HAP-1 (cell line): ENCODE results near the gene DHRS3.
A peak's percentile ranks its signal among the peaks of the same experiment; 100 is the strongest.

Experiments used
- DNase-seq, 2 experiments: peaks; one replicate each; pipeline ENCODE4 v3.0.0-alpha.2; 2016 to 2020; ENCODE audit warnings: low spot score in 2 of 2
- H3K27me3 ChIP-seq: fragments of 250-450 bp; sonication (Bioruptor Pico); 2 replicates; pipeline ENCODE4 v1.5.1; 2020; ENCODE audit warnings: low read depth, mild to moderate bottlenecking, moderate library complexity
- H3K36me3 ChIP-seq: fragments of 250-450 bp; sonication (Bioruptor Pico); replicated peaks from 2 replicates; pipeline ENCODE4 v1.5.1; 2020; ENCODE audit warnings: mild to moderate bottlenecking
- H3K4me1 ChIP-seq: fragments of 250-450 bp; sonication (Bioruptor Pico); 2 replicates; pipeline ENCODE4 v1.5.1; 2020; ENCODE audit warnings: mild to moderate bottlenecking
- H3K4me3 ChIP-seq: fragments of 250-450 bp; sonication (Bioruptor Pico); 2 replicates; pipeline ENCODE4 v1.5.1; 2020; ENCODE audit warnings: mild to moderate bottlenecking, moderate library complexity
- H3K9me3 ChIP-seq: fragments of 250-450 bp; sonication (Bioruptor Pico); 2 replicates; pipeline ENCODE4 v1.5.1; 2020; ENCODE audit warnings: mild to moderate bottlenecking, moderate library complexity
- in situ Hi-C: fragments of 300-500 bp; cut with MboI; formaldehyde crosslinking; loops from 3 replicates; pipeline ENCODE4 v1.14.3; 2020; ENCODE audit warnings: low sequenced_read_pairs, inconsistent platforms, mixed read lengths

Gene DHRS3

DNA sequence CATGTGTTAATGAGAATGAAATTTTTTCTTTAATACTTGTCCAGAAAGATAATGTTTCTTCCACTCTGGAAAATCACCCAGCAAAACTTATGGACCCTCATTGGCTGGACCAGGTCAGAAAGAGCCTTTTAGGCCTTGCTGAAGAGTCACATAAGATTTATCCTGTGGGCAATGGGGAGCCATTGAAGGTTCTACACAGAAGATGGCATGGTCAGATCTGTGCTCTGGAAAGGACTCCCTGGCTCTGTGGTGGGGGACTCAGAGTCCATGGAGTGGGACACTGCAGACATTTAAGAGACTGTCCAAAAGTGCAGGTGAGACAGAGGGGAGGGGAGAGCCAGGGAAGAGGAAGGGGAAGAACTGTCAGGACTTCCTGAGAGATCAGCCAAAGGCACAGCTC, 66.4 kb downstream of the DHRS3 start:
- H3K4me1 ChIP-seq, result 0 out of 2 replicates have a peak, but pooled peaks cover 2% of the 10 kb centered on the region
- DNase-seq, result no peak
- H3K36me3 ChIP-seq, result no peaks in the 10 kb centered on the region
- no peak overlapping the region for H3K4me3 ChIP-seq
- no peaks in the 10 kb centered on the region for H3K27me3 ChIP-seq
- H3K9me3 ChIP-seq, result no peaks in the 10 kb centered on the region
- in situ Hi-C loops, result no loop called here

DNA sequence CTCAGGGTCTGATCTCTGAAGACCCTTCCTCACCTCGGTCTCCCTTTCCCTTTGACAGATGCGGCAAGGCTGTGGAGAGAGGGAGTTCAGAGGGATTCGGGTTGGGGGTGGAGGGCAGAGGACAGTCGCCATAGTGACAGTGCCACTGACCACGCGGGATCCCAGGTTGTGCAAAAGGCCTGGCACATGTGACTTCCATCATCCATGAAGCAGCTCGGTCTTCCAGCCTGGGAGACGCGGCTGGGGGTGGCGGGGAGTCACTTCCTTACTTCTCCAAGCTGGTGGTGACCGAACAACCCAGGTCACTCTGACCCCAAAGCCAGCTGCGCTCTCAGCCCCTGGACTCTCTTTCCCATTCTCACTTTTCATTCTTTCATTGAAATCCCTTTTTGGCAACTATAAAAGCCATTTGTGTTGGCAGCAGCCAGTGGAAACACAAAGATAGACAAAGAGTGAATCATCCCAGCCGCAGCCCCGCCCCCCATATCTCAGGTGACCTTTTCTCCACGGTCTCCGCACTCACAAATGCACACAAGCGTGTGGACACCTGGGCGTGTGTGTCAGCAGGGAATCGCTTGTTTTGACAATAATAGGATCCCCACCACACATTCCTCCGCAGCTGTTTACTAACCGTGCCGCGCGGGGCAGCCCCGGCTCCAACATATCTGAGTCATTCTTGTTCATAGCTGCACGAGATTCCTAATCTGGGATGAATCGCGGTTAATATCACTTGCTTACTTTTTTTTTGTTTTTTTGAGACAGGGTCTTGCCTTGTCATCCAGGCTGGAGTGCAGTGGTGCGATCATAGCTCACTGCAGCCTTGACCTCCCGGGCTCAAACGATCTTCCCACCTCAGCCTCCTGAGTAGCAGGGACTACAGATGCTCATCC, 68.3 kb downstream of the DHRS3 start:
- Histone ChIP-seq H3K4me1 (0 out of 2 replicates have a peak, but pooled peaks cover 2% of the 10 kb centered on the region), H3K27me3 (no peaks in the 10 kb centered on the region), H3K9me3 (no peaks in the 10 kb centered on the region), H3K36me3 (no peaks in the 10 kb centered on the region), H3K4me3 (no peak overlapping the region)
- in situ Hi-C loops, result no loop called here
- peak in 1 of 2 experiments; percentile 25 for DNase-seq

DNA sequence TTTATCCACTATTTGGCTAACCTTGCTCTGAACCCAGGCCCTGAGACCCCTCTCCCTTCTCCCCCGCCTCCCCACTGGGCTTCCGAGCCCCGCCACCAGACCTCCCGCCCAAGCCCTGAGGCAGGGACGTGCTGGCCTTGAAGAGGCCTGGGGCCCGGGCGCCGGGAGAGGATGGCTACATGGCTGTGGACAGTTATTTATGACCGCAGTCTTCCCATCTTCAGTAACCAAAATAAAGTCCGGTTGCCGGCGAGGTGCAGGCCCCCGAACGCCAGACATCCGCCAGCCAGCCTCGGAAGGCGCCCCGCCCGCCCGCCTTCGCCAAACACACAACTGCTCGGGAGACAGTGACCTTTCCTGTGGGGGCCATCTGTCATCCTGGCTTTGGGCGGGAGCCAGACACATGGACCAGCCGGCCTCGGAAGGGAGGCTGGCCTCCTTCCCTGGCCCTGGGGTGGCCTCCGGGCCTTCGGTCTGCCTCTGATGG, 69.0 kb downstream of the DHRS3 start:
- no peak for DNase-seq
- 0 out of 2 replicates have a peak, but pooled peaks cover 2% of the 10 kb centered on the region for H3K4me1 ChIP-seq
- in situ Hi-C loops, result no loop called here

DNA sequence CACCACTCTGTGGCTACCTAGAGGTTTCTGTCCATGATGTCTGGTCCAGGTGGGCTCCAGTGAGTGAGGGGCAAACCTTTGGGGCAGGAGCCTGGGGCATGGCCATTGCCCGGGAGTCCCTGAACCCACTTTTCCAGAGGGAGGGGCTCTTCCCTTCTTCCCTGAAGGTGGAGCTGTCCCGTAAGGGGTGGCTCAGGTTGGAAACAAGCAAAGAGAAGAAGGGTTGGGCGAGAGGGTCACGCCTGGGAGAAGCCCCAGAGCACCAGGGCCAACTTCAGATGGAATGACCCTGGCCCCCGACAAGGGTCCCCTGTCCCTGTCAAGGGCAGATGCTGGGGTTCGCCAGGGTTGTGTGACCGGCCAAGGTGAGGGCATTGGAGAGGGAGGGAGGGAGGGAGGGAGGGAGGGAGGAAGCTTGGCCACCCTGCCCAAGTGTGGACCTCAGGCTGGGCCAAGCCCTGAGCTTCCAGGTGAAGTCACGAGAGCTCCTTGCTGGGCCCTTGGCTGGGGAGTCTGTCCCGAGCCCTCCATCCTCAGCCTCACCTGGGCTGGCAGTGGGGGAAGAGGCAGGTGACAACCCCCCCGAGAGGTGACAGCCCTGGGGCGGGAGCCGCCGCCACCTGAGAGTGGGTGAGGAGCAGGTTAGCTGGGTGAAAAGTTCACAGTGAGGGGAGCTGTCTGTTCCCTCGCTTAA, 69.6 kb downstream of the DHRS3 start:
- Histone ChIP-seq H3K4me3 (no peak overlapping the region), H3K4me1 (0 out of 2 replicates have a peak, but pooled peaks cover 2% of the 10 kb centered on the region), H3K36me3 (no peaks in the 10 kb centered on the region), H3K9me3 (no peaks in the 10 kb centered on the region), H3K27me3 (no peaks in the 10 kb centered on the region)
- in situ Hi-C loops, result no loop called here
- DNase-seq, result no peak

More for the DNA sequence above, 69.0 kb downstream of the DHRS3 start:
- H3K4me3 ChIP-seq, result no peak overlapping the region
- H3K27me3 ChIP-seq, result no peaks in the 10 kb centered on the region
- no peaks in the 10 kb centered on the region for H3K36me3 ChIP-seq
- H3K9me3 ChIP-seq, result no peaks in the 10 kb centered on the region

DNA sequence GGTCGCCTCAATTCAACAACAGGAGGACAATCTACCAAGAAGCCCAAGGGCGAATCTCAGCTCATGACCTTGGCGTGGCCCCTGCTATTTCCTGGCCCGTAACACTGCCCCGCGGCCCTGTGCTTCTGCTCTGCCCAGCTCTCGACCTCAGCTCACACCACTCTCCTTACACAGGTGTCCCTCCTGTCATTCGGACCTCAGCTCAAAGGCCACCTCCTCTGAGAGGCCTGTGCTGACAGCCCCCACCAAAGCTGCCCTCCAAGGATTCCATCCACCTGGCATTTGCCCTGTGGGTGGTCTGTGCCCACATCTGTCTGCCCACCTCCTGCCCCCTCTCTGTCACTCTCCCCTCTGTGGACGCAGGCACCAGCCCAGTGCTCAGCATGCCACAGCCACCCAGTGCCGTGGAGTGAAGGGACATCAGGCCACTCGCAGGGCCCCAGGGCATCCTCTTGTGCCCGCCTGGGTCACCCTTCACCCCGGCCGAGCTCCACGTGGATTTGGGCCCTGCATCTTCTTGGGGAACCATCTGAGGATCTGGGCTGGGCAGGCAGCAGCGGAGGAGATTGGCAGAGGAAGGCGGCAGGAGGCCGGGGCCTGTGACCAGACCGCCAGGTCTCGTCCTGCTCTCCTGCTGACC, 70.3 kb downstream of the DHRS3 start:
- Histone ChIP-seq H3K4me1 (0 out of 2 replicates have a peak, but pooled peaks cover 2% of the 10 kb centered on the region), H3K4me3 (no peak overlapping the region), H3K36me3 (no peaks in the 10 kb centered on the region), H3K9me3 (no peaks in the 10 kb centered on the region), H3K27me3 (no peaks in the 10 kb centered on the region)
- no peak for DNase-seq
- in situ Hi-C loops, result no loop called here

DNA sequence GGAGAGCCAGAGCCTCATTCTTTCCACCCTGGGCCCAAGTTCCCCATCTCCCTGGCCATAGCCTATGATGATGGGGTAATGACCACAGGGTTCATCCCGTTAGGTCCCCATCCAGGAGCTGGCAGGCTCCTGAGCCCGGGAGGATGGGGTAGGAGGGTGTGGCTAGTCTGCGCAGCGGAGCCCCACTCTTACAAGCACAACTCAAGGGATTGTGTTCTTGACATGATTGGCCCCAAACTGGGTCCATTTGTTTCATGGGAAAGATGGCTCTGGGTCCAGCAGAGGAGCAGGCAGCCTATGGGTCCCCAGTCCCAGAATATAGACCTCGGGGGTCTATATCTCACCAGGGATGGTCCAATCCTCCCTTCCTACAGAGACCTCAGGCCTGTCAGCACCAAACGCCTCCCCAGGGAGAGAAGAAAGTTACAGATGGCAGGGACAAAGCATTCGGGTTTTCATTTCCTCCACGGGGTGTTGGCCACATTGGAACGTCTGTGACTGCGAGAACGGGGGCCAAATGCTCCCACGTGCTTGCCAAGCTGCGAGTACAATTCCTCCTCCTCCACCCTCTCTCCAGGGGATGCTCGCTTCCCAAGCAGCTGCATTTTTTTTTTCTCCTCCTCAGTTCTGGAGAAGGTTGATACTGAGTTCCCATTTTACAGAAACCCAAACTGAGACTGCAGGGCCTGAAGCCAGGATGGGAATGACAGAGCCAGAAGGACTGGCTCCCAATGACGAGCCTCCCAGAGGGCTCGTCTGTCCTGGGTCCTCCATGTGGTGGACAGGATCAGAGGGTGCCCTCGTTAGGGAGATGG, 71.0 kb downstream of the DHRS3 start:
- Histone ChIP-seq H3K36me3 (no peaks in the 10 kb centered on the region), H3K9me3 (no peaks in the 10 kb centered on the region), H3K4me3 (no peak overlapping the region), H3K4me1 (0 out of 2 replicates have a peak, but pooled peaks cover 2% of the 10 kb centered on the region), H3K27me3 (no peaks in the 10 kb centered on the region; the same call in 1 of the 2 replicates)
- no peak for DNase-seq
- in situ Hi-C loops, result no loop called here

DNA sequence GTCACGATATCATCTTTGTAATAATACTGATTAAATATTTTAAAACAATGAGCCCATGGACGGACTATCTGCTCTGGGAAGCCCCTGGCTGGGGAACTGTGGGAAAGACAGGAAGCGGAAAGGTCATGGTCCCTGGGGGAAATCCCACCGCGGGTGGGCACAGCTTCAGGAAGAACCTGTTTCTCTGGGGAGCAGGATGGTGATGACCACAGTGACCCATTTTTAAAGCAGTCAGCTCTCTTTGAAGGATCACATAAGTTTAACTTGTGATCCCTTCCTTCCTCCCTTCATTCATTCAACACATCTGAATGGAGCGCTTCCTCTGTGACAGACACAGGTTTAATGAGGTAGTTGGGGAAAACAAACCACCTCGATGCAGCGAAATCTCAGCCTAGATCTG, 73.0 kb downstream of the DHRS3 start:
- Histone ChIP-seq H3K9me3 (no peaks in the 10 kb centered on the region), H3K4me3 (no peak overlapping the region), H3K4me1 (0 out of 2 replicates have a peak, but pooled peaks cover 2% of the 10 kb centered on the region), H3K36me3 (no peaks in the 10 kb centered on the region), H3K27me3 (no peaks in the 10 kb centered on the region; the same call in 1 of the 2 replicates)
- in situ Hi-C loops, result no loop called here
- DNase-seq, result no peak

DNA sequence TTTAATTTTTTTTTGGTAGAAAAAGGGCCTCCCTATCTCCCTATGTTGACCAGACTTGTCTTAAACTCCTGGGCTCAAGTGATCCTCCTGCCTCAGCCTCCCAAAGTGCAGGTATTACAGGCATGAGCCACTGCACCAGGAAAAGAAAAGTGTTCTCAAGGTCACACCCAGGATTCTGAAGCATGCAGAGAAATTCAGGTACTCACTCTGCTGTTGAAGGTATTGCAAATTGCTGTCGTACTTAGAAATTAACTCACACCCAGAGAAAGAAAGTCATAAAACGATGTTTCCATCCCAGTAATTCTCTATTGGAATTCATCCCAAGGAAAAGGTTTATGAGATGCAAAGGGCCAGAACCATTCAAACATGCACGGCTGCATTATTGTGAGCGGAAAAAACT, 73.7 kb downstream of the DHRS3 start:
- DNase-seq, result no peak
- in situ Hi-C loops, result no loop called here
- Histone ChIP-seq H3K36me3 (no peaks in the 10 kb centered on the region), H3K4me1 (no peaks in the 10 kb centered on the region), H3K9me3 (no peaks in the 10 kb centered on the region), H3K27me3 (no peaks in the 10 kb centered on the region; the same call in 1 of the 2 replicates), H3K4me3 (no peak overlapping the region)

DNA sequence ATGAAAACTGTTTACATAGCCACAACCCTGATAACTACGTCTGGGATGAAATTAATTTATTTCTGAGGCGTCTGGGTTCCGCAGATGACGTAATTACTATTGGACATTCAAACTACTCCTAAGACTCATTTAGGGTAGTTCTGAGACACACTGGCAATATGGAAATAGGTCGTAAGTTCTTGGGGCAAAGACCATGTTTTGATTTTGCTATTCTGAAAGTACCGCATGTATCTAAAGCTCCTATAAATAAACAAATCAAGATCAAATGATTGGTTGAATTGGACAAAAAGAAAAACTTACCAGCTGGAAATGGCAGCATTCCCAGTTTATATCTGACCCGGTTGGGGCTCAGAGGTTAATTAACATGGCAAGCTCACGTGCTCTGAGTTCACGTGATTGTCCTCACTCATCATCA, 74.3 kb downstream of the DHRS3 start:
- in situ Hi-C loops, result no loop called here
- no peak overlapping the region for H3K4me3 ChIP-seq
- H3K4me1 ChIP-seq, result no peaks in the 10 kb centered on the region
- no peaks in the 10 kb centered on the region for H3K9me3 ChIP-seq
- no peak for DNase-seq
- H3K36me3 ChIP-seq, result no peaks in the 10 kb centered on the region
- H3K27me3 ChIP-seq, result no peaks in the 10 kb centered on the region; the same call in 1 of the 2 replicates

DNA sequence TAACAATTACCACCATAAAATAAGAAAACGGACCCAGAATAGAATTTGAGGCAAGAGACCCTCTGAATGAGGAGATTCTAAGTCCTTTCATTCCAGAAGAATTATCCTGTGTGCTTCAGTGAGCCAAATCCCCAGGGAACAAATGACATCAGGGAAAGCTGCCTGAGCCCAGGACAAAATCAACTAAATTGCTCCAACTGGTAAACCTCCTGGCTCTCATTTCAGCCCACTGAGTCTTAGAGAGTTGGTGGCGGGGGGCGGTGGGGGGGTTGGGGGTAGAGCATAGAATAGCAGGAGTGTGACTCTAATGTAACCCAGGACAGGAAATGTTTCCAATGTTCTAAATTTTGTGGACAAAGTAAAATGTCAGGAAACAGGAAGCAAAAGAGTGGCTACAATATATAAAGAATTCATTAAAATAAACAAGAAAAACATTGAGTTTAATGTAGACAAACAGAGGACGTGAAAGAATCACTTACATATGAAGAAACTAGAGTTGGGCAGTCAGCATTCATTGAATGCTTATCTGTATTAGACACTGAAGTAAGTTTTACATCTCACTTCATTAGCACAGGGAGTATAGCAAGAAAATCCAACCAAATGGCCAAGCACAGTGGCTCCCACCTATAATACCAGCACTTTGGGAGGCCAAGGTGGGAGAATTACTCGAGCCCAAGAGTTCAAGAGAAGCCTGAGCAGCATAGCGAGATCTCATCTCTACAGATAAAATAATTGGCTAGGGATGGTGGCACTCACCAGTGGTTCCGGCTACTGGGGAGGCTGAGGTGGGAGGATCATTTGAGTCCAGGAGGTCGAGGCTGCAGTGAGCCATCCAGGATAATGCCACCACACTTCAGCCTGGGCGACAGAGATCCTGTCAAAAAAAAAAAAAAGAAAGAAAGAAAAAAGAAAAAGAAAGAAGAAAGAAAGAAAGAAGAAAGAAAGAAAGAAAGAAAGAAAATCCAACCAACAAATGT, 75.1 kb downstream of the DHRS3 start:
- H3K4me3 ChIP-seq, result no peak overlapping the region
- no peaks in the 10 kb centered on the region for H3K9me3 ChIP-seq
- in situ Hi-C loops, result no loop called here
- no peaks in the 10 kb centered on the region; the same call in 1 of the 2 replicates for H3K27me3 ChIP-seq
- H3K36me3 ChIP-seq, result no peaks in the 10 kb centered on the region
- DNase-seq, result no peak
- no peaks in the 10 kb centered on the region for H3K4me1 ChIP-seq

DNA sequence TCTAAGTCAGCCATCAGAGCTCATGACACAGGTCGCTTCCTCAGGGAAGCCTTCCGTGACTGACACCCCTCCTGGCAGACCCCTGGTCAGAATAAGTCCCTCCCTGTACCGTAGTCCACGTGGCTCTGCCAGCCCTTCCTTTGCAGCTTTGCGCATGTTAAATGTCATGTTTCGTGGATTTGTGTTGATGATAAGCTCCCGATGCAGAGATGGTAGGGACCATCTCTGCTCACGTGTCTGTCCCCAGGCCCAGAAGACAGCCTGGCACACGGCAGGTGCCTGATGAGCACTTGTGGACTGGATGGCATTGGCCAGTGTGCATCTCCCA, 75.9 kb downstream of the DHRS3 start:
- Histone ChIP-seq H3K9me3 (no peaks in the 10 kb centered on the region), H3K4me3 (no peak overlapping the region), H3K4me1 (no peaks in the 10 kb centered on the region), H3K36me3 (no peaks in the 10 kb centered on the region), H3K27me3 (no peaks in the 10 kb centered on the region; the same call in 1 of the 2 replicates)
- DNase-seq, result no peak
- in situ Hi-C loops, result no loop called here
